NT2/D1 (cell line): ENCODE measurements around the gene PTTG2.

Experiments
- SUZ12 ChIP-seq: IDR thresholded peaks from 2 replicates; pipeline ENCODE4 v1.6.1; 2011; ENCODE audit not compliant: insufficient read length, insufficient read depth; ENCODE audit errors: extremely low read depth
- ZNF274 ChIP-seq: IDR thresholded peaks from 2 replicates; pipeline ENCODE4 v1.6.1; 2011; ENCODE audit warnings: mild to moderate bottlenecking, low read depth, low read length

DNA sequence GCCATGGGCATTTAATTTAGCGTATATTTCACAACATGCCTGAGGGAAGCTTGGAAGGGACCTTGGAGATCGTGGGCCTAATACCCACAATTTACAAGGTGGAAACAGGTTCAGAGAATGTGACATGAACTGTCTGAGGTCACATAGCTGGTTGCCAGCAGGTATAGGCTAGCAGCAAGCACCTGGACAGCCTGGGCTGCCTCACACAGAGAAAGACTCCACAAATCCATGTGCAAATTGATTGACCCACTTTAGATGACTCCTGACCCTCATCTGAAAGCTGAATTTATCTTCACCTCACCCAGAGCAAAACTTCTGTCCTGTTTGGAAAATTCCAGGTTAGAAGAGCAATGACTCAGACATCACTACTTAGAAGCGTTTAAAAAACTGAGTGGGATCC, 5.8 kb downstream of the PTTG2 start:
- TF ChIP-seq SUZ12 (no peak), ZNF274 (no peak)
